ENCODE results near the gene LARP1.
A peak's percentile ranks its signal among the peaks of the same experiment; 100 is the strongest.

The LARP1 gene

GRCh38 chr5:154783774-154784460, 28.7 kb downstream of the LARP1 start:
- no peak for DNase-seq (ENCODE audit: low read depth)
- no peak overlapping the region for H3K4me3 ChIP-seq (ENCODE audit: low read depth, low read length)

GRCh38 chr5:154784856-154785255, 29.7 kb downstream of the LARP1 start:
- DNase-seq (ENCODE audit: low read depth) = no peak
- H3K4me3 ChIP-seq (ENCODE audit: low read depth, low read length) = no peak overlapping the region

DNA sequence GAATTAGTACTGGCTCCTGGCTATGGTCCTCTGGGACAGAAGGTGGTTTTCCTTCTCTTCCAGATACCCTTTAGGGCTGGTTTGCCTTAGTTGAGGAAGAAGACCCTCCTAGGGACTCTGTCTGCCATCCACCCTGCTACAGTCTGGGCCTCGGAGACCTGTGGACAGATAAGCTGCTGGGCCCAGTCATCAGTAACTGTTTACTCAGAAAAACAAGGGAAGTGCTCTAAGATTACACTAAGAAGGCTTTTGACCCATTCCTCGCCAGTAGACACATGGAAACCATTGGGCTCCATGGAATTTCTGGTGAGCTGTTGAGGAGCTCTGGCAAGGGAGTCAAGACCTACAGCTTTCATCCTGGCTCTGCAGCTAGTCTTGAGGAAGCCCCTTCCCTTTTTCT, 31.2 kb downstream of the LARP1 start:
- DNase-seq (ENCODE audit: low read depth) = no peak
- H3K4me3 ChIP-seq (ENCODE audit: low read depth, low read length) = no peak overlapping the region

DNA sequence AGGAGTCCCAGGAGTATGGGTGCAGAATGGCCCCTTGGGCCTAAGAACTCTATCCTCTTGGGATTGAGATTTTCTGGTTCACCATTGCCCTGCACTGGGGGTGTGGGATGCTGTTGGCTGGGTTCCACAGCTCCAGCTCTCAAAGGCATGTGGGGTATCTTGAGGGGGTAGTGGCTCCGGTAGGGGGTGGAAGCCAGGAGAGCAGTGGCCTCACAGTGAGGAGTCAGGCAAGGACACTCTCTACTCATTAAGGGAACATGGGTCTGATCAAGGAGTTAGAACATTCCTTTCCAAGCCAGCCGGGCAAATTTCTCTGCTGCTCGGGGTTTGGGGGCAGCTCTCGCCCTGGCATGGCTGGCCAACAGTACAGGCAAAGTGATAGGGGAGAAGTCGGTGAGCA, 33.0 kb downstream of the LARP1 start:
- DNase-seq (ENCODE audit: low read depth) = no peak
- H3K4me3 ChIP-seq (ENCODE audit: low read depth, low read length) = no peak overlapping the region

DNA sequence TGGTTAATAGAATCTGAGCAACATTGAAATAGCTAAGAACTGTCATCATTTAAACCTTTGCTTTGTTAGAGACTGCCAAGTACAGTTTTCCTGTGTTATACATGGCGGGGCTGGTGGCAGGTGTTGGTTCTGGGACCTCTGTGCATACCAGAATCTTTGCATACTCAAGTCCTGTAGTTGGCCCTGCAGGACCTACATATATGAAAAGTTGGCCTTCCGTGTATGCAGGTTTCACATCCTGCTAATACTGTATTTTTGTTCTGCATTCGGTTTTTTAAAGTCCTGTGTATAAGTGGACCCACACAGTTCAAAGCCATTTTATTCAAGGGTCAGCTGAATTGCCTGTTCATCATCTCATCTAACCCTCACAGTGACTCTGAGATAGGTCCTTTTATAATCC, 36.4 kb downstream of the LARP1 start:
- no peak overlapping the region for H3K4me3 ChIP-seq (ENCODE audit: low read depth, low read length)
- no peak for DNase-seq (ENCODE audit: low read depth)

- DNase-seq (ENCODE audit: low read depth) = no peak
Measured at GRCh38 chr5:154793599-154794524, 38.7 kb downstream of the LARP1 start.

GRCh38 chr5:154794525-154795234, 39.5 kb downstream of the LARP1 start:
- DNase-seq (ENCODE audit: low read depth) = no peak

More at GRCh38 chr5:154793599-154794524, 38.7 kb downstream of the LARP1 start:
- H3K4me3 ChIP-seq (ENCODE audit: low read depth, low read length) = no peak overlapping the region

DNA sequence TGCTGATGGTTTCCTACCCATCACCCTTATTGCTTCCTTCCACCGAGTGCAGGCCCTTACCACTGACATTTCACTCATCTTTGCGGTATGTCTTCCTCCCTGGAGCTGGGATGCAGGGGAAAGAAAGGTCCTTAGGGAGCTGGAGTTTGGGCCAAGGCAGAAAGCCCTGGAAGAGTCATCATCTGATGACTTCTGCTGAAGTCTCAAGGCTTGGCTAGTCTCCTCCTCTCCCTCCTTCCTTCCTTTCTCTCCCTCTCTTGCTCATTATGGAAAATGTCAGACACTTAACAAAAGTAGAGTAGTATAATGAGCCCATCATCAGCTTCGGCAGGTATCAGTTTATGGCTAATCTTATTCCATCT, 40.0 kb downstream of the LARP1 start:
- H3K4me3 ChIP-seq (ENCODE audit: low read depth, low read length) = no peak overlapping the region
- no peak for DNase-seq (ENCODE audit: low read depth)

More at GRCh38 chr5:154794525-154795234, 39.5 kb downstream of the LARP1 start:
- no peak overlapping the region for H3K4me3 ChIP-seq (ENCODE audit: low read depth, low read length)

DNA sequence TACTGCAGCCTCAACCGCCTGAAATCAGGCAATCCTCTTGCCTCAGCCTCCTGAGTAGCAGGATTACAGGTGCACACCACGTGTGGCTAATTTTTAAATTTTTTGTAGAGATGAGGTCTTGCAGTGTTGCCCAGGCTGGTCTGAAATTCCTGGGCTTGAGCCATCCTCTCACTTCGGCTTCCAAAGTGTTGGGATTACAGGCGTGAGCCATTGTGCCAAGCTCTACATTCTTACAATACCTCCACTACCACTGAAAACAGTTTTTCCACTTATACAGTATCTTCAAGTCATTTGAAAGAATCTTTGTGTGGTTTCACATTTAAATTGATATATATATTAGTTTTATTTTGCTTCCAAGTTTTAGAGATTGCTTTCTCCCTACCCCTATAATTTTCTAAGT, 42.6 kb downstream of the LARP1 start:
- H3K4me3 ChIP-seq (ENCODE audit: low read depth, low read length) = no peak overlapping the region
- no peak for DNase-seq (ENCODE audit: low read depth)

DNA sequence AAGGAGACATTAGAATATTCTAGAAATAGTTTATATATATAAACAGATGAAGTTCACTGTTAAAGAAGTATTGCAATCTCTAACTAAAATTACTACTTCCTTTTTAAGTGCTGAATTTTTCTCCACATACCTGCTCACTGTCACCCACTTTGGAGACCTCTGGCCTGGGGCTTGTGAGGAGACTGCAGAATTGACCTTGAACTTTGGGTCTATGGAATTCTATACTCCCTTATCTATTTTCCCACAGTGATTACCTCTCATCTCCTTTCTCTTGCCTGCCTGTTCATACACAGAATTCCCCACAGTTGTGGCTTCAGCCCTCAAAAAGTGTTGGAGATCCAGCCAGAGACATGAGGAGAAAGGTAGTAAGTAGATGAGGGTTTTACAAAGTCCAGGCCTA, 45.4 kb downstream of the LARP1 start:
- no peak overlapping the region for H3K4me3 ChIP-seq (ENCODE audit: low read depth, low read length)
- DNase-seq (ENCODE audit: low read depth) = no peak

DNA sequence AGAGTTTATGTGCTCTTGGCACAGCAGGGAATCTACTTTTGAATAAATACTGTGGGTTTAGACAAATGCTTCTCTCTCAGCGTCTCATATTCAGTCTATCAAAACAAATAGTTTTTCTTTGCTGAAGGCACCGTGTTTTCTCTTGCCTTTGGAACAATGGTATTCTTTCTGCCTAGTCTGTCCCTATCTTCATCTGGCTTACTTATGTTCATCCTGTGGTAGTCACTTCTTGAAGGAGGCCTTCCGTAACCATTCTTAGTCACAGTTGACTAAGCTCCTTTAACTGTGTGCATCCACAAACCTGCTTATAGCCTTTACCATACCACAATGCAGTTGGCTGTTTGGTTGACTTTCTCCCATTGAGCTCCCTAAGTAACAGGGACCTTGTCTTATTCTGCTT, 45.9 kb downstream of the LARP1 start:
- no peak overlapping the region for H3K4me3 ChIP-seq (ENCODE audit: low read depth, low read length)

GRCh38 chr5:154802050-154802449, 46.9 kb downstream of the LARP1 start:
- no peak overlapping the region for H3K4me3 ChIP-seq (ENCODE audit: low read depth, low read length)
- no peak for DNase-seq (ENCODE audit: low read depth)

More for the DNA sequence above, 45.9 kb downstream of the LARP1 start:
- DNase-seq (ENCODE audit: low read depth) = peak; percentile 8

DNA sequence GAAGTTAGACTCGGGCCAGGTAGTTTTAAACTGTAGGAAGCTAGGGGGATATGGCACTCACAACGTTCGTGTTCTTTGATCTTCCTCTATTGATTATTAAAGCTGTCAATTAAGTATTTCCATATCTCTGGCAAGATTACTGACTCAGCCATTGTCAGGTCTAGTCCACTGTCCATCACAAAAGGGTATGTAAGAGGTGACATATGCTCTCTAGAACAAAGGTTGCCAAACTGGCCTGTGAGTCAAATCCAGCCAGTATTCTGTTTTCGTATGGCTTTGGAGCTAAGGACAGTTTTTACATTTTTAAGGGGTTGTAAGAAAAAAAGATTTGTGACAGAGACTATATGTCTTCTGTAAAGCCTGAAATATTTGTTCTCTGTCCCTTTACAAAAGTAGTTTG, 51.0 kb downstream of the LARP1 start:
- no peak overlapping the region for H3K4me3 ChIP-seq (ENCODE audit: low read depth, low read length)
- DNase-seq (ENCODE audit: low read depth) = no peak

DNA sequence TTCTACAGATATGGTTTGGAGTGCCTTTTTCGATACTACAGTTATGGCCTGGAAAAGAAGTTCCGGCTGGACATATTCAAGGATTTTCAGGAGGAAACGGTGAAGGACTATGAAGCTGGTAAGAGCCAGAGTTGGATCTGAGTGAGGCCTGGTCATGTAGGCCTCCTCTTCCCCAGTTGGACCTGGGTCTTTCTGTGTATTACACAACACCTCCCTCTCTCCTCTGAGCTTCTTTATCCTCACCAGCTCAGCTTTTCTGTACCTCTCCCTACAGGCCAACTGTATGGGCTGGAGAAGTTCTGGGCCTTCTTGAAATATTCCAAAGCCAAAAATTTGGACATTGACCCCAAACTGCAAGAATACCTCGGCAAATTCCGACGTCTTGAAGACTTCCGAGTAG, 56.1 kb downstream of the LARP1 start:
- no peak for DNase-seq (ENCODE audit: low read depth)
- no peak overlapping the region for H3K4me3 ChIP-seq (ENCODE audit: low read depth, low read length)

GRCh38 chr5:154811653-154812465, 56.7 kb downstream of the LARP1 start:
- DNase-seq (ENCODE audit: low read depth) = no peak
- H3K4me3 ChIP-seq (ENCODE audit: low read depth, low read length) = no peak overlapping the region

- no peak for DNase-seq (ENCODE audit: low read depth)
- H3K4me3 ChIP-seq (ENCODE audit: low read depth, low read length) = no peak overlapping the region
Measured at GRCh38 chr5:154813158-154813557, 58.0 kb downstream of the LARP1 start.

DNA sequence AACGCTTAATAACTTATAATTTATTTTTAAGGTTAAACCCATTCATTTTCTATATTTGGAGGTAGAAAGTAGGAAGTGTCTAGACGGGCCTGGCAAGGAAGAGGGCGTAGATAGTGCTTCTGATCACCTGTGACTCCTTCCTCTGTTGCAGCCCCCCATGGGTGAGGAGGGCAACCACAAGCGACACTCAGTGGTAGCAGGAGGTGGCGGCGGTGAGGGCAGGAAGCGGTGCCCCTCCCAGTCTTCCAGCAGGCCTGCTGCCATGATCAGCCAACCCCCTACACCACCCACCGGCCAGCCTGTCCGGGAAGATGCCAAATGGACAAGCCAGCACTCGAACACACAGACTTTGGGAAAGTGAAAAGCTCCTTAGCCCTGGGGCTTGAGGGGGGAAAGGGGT, 58.6 kb downstream of the LARP1 start:
- no peak for DNase-seq (ENCODE audit: low read depth)
- no peak overlapping the region for H3K4me3 ChIP-seq (ENCODE audit: low read depth, low read length)

- H3K4me3 ChIP-seq (ENCODE audit: low read depth, low read length) = no peak overlapping the region
- DNase-seq (ENCODE audit: low read depth) = no peak
Measured at GRCh38 chr5:154815025-154815424, 59.8 kb downstream of the LARP1 start.

DNA sequence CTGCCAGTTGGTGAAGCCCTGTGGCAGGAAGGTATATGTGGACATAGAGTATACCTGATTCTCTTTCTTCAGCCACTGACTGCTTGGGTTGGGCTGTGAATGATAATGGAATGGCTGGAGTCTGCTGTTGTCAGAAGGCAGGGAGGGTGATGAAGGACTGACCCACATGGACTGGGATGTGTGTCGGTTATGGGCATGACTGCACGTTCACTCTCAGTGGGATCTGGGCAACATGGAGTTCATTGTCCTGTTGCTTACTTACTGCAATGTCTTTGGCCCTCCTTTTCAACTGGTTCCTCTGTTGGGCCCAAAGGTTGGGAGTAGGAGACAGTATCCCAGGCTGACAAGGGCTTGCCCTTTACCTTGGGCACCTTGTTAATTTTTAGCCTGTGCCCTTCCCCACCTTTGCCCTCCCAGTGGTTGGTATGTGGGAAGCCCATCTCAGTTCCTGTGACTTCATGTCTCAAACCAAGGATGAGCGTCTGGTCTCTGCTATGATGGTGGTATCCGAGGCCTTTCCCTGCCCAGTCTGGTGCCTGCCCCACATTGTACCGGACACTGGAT, 60.6 kb downstream of the LARP1 start:
- no peak for DNase-seq (ENCODE audit: low read depth)
- H3K4me3 ChIP-seq (ENCODE audit: low read depth, low read length) = no peak overlapping the region

All from skeletal muscle cell (primary cell).